SU-DHL-6 (cell line): Measurements from ENCODE around the gene PLEKHM1.

Experiments used
- H2AFZ ChIP-seq: fragments of 200-600 bp; sonication (generic); 2 replicates; pipeline ENCODE4 v1.6.1; 2014; ENCODE audit warnings: low read depth, mild to moderate bottlenecking, moderate library complexity, mixed read lengths, antibody characterized with exemption, low read length; ENCODE audit not compliant: severe bottlenecking
- H3F3A ChIP-seq: fragments of 200-600 bp; shearing (Covaris generic); 2 replicates; pipeline ENCODE4 v1.6.0; 2016; ENCODE audit warnings: antibody characterized with exemption, mild to moderate bottlenecking; ENCODE audit not compliant: insufficient read depth
- H3K27ac ChIP-seq: fragments of 200-600 bp; sonication (generic); 2 replicates; pipeline ENCODE4 v1.5.1; 2016; ENCODE audit warnings: low read depth, mild to moderate bottlenecking, low read length, moderate library complexity, mixed read lengths
- H3K27me3 ChIP-seq: fragments of 200-600 bp; sonication (generic), shearing (Covaris generic); 2 replicates; pipeline ENCODE4 v1.6.0; 2014; ENCODE audit warnings: mild to moderate bottlenecking, low read length
- H3K36me3 ChIP-seq: fragments of 200-600 bp; sonication (generic); 2 replicates; pipeline ENCODE4 v1.6.1; 2014; ENCODE audit warnings: mild to moderate bottlenecking, low read length, mixed read lengths
- H3K4me2 ChIP-seq: fragments of 300-600, 200-600 bp; shearing (Covaris generic), sonication (generic); 2 replicates; pipeline ENCODE4 v1.6.0; 2014; ENCODE audit warnings: low read length, low read depth, mild to moderate bottlenecking; ENCODE audit not compliant: poor library complexity, severe bottlenecking
- H3K4me3 ChIP-seq: fragments of 200-600 bp; sonication (generic); 2 replicates; pipeline ENCODE4 v1.5.1; 2014; ENCODE audit warnings: antibody characterized with exemption, low read length, mild to moderate bottlenecking, mixed read lengths; ENCODE audit not compliant: insufficient read depth, poor library complexity, severe bottlenecking
- H3K79me2 ChIP-seq: fragments of 200-600 bp; sonication (generic); 2 replicates; pipeline ENCODE4 v1.6.1; 2014; ENCODE audit warnings: mild to moderate bottlenecking, low read length, moderate library complexity; ENCODE audit not compliant: insufficient read depth
- H3K9ac ChIP-seq: fragments of 200-600 bp; sonication (generic); 2 replicates; pipeline ENCODE4 v1.7.0; 2014; ENCODE audit warnings: mild to moderate bottlenecking, low read length
- H3K9me2 ChIP-seq: fragments of 200-600 bp; sonication (generic); replicated peaks from 2 replicates; pipeline ENCODE4 v1.6.1; 2014; ENCODE audit warnings: low read length; ENCODE audit not compliant: insufficient read depth
- H3K9me3 ChIP-seq: fragments of 200-600 bp; sonication (generic); 2 replicates; pipeline ENCODE4 v1.6.1; 2014; ENCODE audit warnings: low read length, mixed read lengths; ENCODE audit not compliant: insufficient read depth
- H4K20me1 ChIP-seq: fragments of 200-600 bp; sonication (generic); 2 replicates; pipeline ENCODE4 v1.6.1; 2014; ENCODE audit warnings: low read depth, mild to moderate bottlenecking, antibody characterized with exemption, low read length, moderate library complexity, mixed read lengths
- CTCF ChIP-seq: fragments of 200-600 bp; sonication (generic); IDR thresholded peaks from one replicate; pipeline ENCODE4 v1.5.1; 2017; ENCODE audit warnings: antibody characterized with exemption, mild to moderate bottlenecking, low read length, moderate library complexity; ENCODE audit not compliant: insufficient read depth, poor library complexity, severe bottlenecking
- EZH2phosphoT487 ChIP-seq: fragments of 200-600 bp; sonication (generic), shearing (Covaris generic); conservative IDR thresholded peaks from 2 replicates; pipeline ENCODE4 v1.6.1; 2018; ENCODE audit warnings: mild to moderate bottlenecking, antibody characterized with exemption, low read length, moderate library complexity, mixed read lengths

PLEKHM1 gene

GRCh38 chr17:45394091-45394490 lies 96.4 kb downstream of the PLEKHM1 start:
- Histone ChIP-seq H3K79me2 (no peaks in the 10 kb centered on the region), H3K9me3 (no peaks in the 10 kb centered on the region), H3K4me3 (no peak overlapping the region), H4K20me1 (no peaks in the 10 kb centered on the region), H2AFZ (no peak overlapping the region), H3K27ac (no peak overlapping the region), H3K9me2 (no peaks in the 10 kb centered on the region), H3K27me3 (no peaks in the 10 kb centered on the region), H3K9ac (no peak overlapping the region), H3F3A (no peaks in the 10 kb centered on the region), H3K4me2 (no peak overlapping the region), H3K36me3 (no peaks in the 10 kb centered on the region)
- no peak for TF ChIP-seq CTCF
- no peak for TF ChIP-seq EZH2phosphoT487

GRCh38 chr17:45393411-45393810 lies 97.1 kb downstream of the PLEKHM1 start:
- no peak overlapping the region for H2AFZ ChIP-seq
- H3K27ac ChIP-seq: no peak overlapping the region

DNA sequence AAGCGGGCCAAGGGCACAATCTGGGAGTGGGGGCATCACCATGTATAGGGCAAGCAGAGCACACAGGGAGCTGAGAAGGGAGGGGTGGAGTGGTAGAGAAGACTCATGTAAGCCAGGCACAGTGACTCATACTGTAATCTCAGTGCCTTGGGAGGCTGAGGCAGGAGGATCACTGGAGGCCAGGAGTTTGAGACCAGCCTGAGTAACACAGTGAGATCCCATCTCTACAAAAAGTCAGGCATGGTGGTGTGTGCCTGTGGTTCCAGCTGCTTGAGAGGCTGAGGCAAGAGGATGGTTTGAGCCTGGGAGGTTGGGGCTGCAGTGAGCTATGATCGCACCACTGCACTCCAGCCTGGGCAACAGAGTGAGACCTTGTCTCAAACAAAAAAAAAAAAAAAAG lies 98.6 kb downstream of the PLEKHM1 start:
- no peak overlapping the region for H3K4me3 ChIP-seq
- H3K9me3 ChIP-seq: no peaks in the 10 kb centered on the region
- no peaks in the 10 kb centered on the region for H4K20me1 ChIP-seq
- no peak overlapping the region for H2AFZ ChIP-seq
- H3K9ac ChIP-seq: no peak overlapping the region
- H3K27ac ChIP-seq: no peak overlapping the region
- H3K79me2 ChIP-seq: no peaks in the 10 kb centered on the region
- H3K4me2 ChIP-seq: no peak overlapping the region
- H3K27me3 ChIP-seq: no peaks in the 10 kb centered on the region
- TF ChIP-seq CTCF (no peak), EZH2phosphoT487 (no peak)
- H3K9me2 ChIP-seq: no peaks in the 10 kb centered on the region
- no peaks in the 10 kb centered on the region for H3K36me3 ChIP-seq
- no peaks in the 10 kb centered on the region for H3F3A ChIP-seq

More at GRCh38 chr17:45393411-45393810, 97.1 kb downstream of the PLEKHM1 start:
- H4K20me1 ChIP-seq: no peaks in the 10 kb centered on the region
- H3K4me3 ChIP-seq: no peak overlapping the region
- no peaks in the 10 kb centered on the region for H3K9me3 ChIP-seq
- H3K9me2 ChIP-seq: no peaks in the 10 kb centered on the region
- no peak overlapping the region for H3K4me2 ChIP-seq
- no peak overlapping the region for H3K9ac ChIP-seq
- H3K27me3 ChIP-seq: no peaks in the 10 kb centered on the region
- H3F3A ChIP-seq: no peaks in the 10 kb centered on the region
- TF ChIP-seq EZH2phosphoT487: no peak
- no peak for TF ChIP-seq CTCF
- H3K36me3 ChIP-seq: no peaks in the 10 kb centered on the region
- H3K79me2 ChIP-seq: no peaks in the 10 kb centered on the region

DNA sequence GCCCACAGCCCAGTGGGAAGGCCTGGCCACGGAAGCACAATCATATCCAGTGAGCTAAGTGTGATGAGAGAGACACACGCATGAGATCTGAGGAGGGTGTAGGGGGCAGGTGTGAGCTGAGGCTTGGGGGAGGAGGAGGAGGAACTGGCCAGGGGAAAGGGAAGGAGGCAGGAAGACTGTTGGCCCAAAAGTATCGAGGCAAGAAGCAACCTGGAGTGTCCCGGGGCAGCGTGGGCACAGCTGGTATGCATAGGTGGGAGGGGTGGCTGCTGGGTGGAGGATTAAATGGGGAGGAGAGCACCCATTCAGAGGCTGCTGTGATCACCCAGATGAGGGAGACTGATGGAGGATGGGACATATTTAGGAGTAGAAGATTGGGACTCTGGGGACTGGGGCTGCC lies 99.2 kb downstream of the PLEKHM1 start:
- Histone ChIP-seq H3K9me2 (no peaks in the 10 kb centered on the region), H3K79me2 (no peaks in the 10 kb centered on the region), H3K9ac (no peak overlapping the region), H3K4me2 (no peak overlapping the region), H2AFZ (no peak overlapping the region), H3K27me3 (no peaks in the 10 kb centered on the region), H3K36me3 (no peaks in the 10 kb centered on the region), H3K27ac (no peak overlapping the region), H3K9me3 (no peaks in the 10 kb centered on the region), H3K4me3 (no peak overlapping the region), H4K20me1 (no peaks in the 10 kb centered on the region), H3F3A (no peaks in the 10 kb centered on the region)
- TF ChIP-seq CTCF (no peak), EZH2phosphoT487 (no peak)
